B cell (primary cell): ENCODE results near the gene EXOC6B. TPM values are rescaled to one million over a fixed set of nuclear protein-coding genes. Genes with fewer than 3 reads are reported as not detected.

Experiments used
- ATAC-seq: fragments of 200-7000 bp; cut with Tn5 transposase; one replicate; pipeline ENCODE4 v1.10.0; 2021; ENCODE audit warnings: low read depth, mild to moderate bottlenecking, moderate number of reproducible peaks, moderate library complexity
- CTCF ChIA-PET: fragments of 350-600 bp; sonication (Branson Sonifier 250); formaldehyde crosslinking; loops from one replicate; lab custom pipeline; 2021; ENCODE audit warnings: antibody characterized with exemption, inconsistent platforms; lab: Charles Lee
- POLR2A ChIA-PET: fragments of 350-600 bp; sonication (Branson Sonifier 250); formaldehyde crosslinking; loops from one replicate; lab custom pipeline; 2021; ENCODE audit warnings: antibody characterized with exemption; lab: Charles Lee
- DNase-seq: peaks from one replicate; pipeline ENCODE4 v3.0.0; 2013
- H2AFZ ChIP-seq: 2 replicates; pipeline ENCODE4 v1.6.1; 2012; ENCODE audit warnings: mild to moderate bottlenecking, low read depth, low read length; ENCODE audit not compliant: insufficient read depth, poor library complexity, severe bottlenecking
- H3K27ac ChIP-seq, 2 donors: 1 replicate in 1 of 2; 2 replicates in 1 of 2; pipeline ENCODE4 v1.5.1; 2012 to 2013; ENCODE audit warnings: low read length in 2 of 2, mild to moderate bottlenecking in 2 of 2, moderate library complexity in 1 of 2
- H3K27me3 ChIP-seq, 4 experiments: fragments of 200-600 bp in 1 of 4; sonication (generic) in 1 of 4; replicated peaks in 1 of 4; 1 replicate in 2 of 4; 2 replicates in 2 of 4; pipeline versions ENCODE4 v1.6.1 to v1.7.0; 2013 to 2016; ENCODE audit warnings: low read length in 3 of 4, mild to moderate bottlenecking in 2 of 4, mixed read lengths in 1 of 4, moderate library complexity in 1 of 4; ENCODE audit not compliant: insufficient read depth in 4 of 4, control insufficient read depth in 3 of 4; ENCODE audit errors: control extremely low read depth in 1 of 4
- H3K36me3 ChIP-seq, 2 experiments: replicated peaks in 1 of 2; 1 replicate in 1 of 2; 2 replicates in 1 of 2; pipeline versions ENCODE4 v1.6.1 to v1.7.1; 2013; ENCODE audit warnings: low read length in 1 of 2; ENCODE audit not compliant: insufficient read depth in 2 of 2, control insufficient read depth in 1 of 2; ENCODE audit errors: control extremely low read depth in 1 of 2, extremely low read depth in 1 of 2
- H3K4me1 ChIP-seq, 2 donors: fragments of 200-600 bp in 1 of 2; sonication (generic) in 1 of 2; 1 replicate in 1 of 2; 2 replicates in 1 of 2; pipeline versions ENCODE4 v1.5.1 to v1.6.1; 2013 to 2017; ENCODE audit warnings: low read length in 2 of 2; ENCODE audit not compliant: control insufficient read depth in 2 of 2, insufficient read depth in 2 of 2
- H3K4me2 ChIP-seq: replicated peaks from 2 replicates; pipeline ENCODE3; 2012; ENCODE audit warnings: mild to moderate bottlenecking, low read depth, low read length; ENCODE audit not compliant: poor library complexity, severe bottlenecking
- H3K4me3 ChIP-seq, 5 experiments: fragments of 200-600 bp in 1 of 5; sonication (generic) in 1 of 5; 1 replicate in 3 of 5; 2 replicates in 2 of 5; pipeline versions ENCODE4 v1.5.1 to v1.7.0; 2011 to 2016; ENCODE audit warnings: low read length in 4 of 5, mild to moderate bottlenecking in 4 of 5, low read depth in 2 of 5, control low read depth in 1 of 5, moderate library complexity in 1 of 5; ENCODE audit not compliant: insufficient read depth in 1 of 5; ENCODE audit errors: control extremely low read depth in 1 of 5, extremely low read depth in 1 of 5
- H3K79me2 ChIP-seq: fragments of 200-600 bp; sonication (generic); one replicate; pipeline ENCODE4 v1.6.0; 2016; ENCODE audit warnings: low read length; ENCODE audit not compliant: control insufficient read depth, insufficient read depth
- H3K9ac ChIP-seq: fragments of 200-600 bp; sonication (generic); 2 replicates; pipeline ENCODE4 v1.6.1; 2017; ENCODE audit warnings: mild to moderate bottlenecking, low read length, moderate library complexity
- H3K9me3 ChIP-seq, 3 donors: one replicate each; pipeline versions ENCODE4 v1.6.1 to v1.7.1; 2013; ENCODE audit warnings: low read length in 2 of 3; ENCODE audit not compliant: control insufficient read depth in 2 of 3, insufficient read depth in 1 of 3; ENCODE audit errors: control extremely low read depth in 1 of 3
- H4K20me1 ChIP-seq: 2 replicates; pipeline ENCODE4 v1.6.0; 2012; ENCODE audit warnings: mild to moderate bottlenecking, low read length; ENCODE audit not compliant: insufficient read depth, control insufficient read depth, poor library complexity, severe bottlenecking
- H3K27ac Mint-ChIP-seq: one replicate; pipeline ENCODE4 v1.8.0; 2021; ENCODE audit warnings: mixed read lengths
- H3K27me3 Mint-ChIP-seq: one replicate; pipeline ENCODE4 v1.8.0; 2021; ENCODE audit warnings: mixed read lengths
- H3K4me1 Mint-ChIP-seq: one replicate; pipeline ENCODE4 v1.8.0; 2021; ENCODE audit warnings: mixed read lengths
- H3K4me3 Mint-ChIP-seq: one replicate; pipeline ENCODE4 v1.8.0; 2021; ENCODE audit warnings: mixed read lengths
- H3K9me3 Mint-ChIP-seq: one replicate; pipeline ENCODE4 v1.8.0; 2022; ENCODE audit warnings: mixed read lengths; ENCODE audit not compliant: insufficient read depth
- EZH2 ChIP-seq: IDR thresholded peaks from 2 replicates; pipeline ENCODE4 v1.6.1; 2012; ENCODE audit warnings: borderline replicate concordance, low read depth, mild to moderate bottlenecking, moderate library complexity, low read length; ENCODE audit not compliant: insufficient read depth, poor library complexity, severe bottlenecking
- WGBS: methylation state at CpG from one replicate; pipeline ENCODE4 v1.1.5; 2013; ENCODE audit warnings: missing lambda C conversion rate; ENCODE audit not compliant: insufficient coverage; 5-methylcytosine and 5-hydroxymethylcytosine counted together
- intact Hi-C: fragments of 100-400 bp; cut with micrococcal nuclease; formaldehyde crosslinking; loops from one replicate; pipeline ENCODE4 v1.10.0; 2022
- polyA plus RNA-seq: library from polyadenylated mRNA; depleted of rRNA; stranded (reverse); fragments of >200 nt; gene quantifications from 2 replicates; pipeline ENCODE4 v1.2.3, GENCODE V29; 2012
- total RNA-seq, 2 donors: library from RNA; stranded (reverse); fragments of 120-200 nt in 1 of 2; gene quantifications; 1 replicate in 1 of 2; 2 replicates in 1 of 2; pipeline versions ENCODE4 v1.2.3 to v1.2.4, GENCODE V29; 2013 to 2022
- TF ChIP-seq, protein P1 (sequence below): fragments of 200-600 bp; IDR thresholded peaks from one replicate; pipeline ENCODE4 v1.8.0; 2022; ENCODE audit warnings: antibody characterized with exemption, mild to moderate bottlenecking

Gene EXOC6B
- total and polyA plus RNA-seq, 2 donors (not counting 1 experiment from before 2014, with no cell fraction given), result 4.8 to 22.6 TPM

DNA sequence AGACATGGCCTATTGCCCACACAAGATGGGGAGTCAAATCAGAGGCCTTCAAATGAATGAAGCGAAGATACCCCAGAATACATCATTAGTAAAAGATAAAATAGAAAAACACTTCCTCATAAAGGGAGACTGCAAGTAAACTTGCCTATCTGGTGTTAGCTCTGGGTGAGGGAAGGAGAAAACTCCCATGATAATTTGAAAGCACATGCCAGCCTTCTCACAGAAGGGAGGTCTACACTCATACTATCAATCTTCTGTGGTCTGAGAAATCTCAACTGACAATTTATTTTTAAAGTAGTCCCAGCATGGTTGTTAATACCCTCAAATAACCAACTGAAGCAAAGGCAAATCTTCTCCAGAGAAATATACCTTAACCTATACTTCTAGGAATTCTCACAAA is 75.4 kb downstream of the EXOC6B start:
- no peaks in the 10 kb centered on the region for H4K20me1 ChIP-seq

DNA sequence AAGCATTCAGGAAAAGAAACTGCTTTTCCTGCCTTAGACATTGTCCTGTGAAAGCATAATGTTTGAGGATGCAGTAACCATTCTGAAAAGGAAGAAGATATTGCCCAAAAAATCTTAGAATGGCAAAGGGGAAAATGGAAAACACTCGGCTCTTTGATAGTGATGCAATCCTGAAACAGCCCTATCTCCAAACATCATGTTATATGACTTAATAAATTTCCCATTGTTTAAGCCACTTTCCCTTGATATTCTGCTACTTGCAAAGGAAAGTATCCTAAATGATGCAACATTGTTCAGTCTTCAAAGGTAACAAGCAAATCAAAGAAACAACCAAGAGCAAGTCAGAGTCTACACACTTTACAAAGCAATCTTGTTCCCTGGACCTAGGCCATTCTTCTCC is 78.5 kb downstream of the EXOC6B start:
- no peaks in the 10 kb centered on the region for H3K4me1 ChIP-seq
- H3K79me2 ChIP-seq, result no peaks in the 10 kb centered on the region
- POLR2A ChIA-PET, result no interaction called here
- Mint-ChIP-seq H3K27me3 (no peaks in the 10 kb centered on the region), H3K27ac (no peak overlapping the region), H3K4me3 (no peak overlapping the region), H3K9me3 (no peaks in the 10 kb centered on the region), H3K4me1 (no peaks in the 10 kb centered on the region)
- H2AFZ ChIP-seq, result no peak overlapping the region
- no peak overlapping the region for H3K4me3 ChIP-seq
- no peaks in the 10 kb centered on the region for H3K9me3 ChIP-seq
- DNase-seq (no peak), ATAC-seq (no peak)
- no peak overlapping the region for H3K27ac ChIP-seq
- CTCF ChIA-PET, result interaction anchor here (0.9 to 3.9 kb wide), 3 partner anchors 9 to 823 kb away, joined by 3 to 27 read pairs (median 4); no protein-coding TSS in a partner anchor
- WGBS, result no CpG with 5 or more reads among the region's 1 CpG
- H3K36me3 ChIP-seq, result no peaks in the 10 kb centered on the region
- H3K27me3 ChIP-seq, result no peaks in the 10 kb centered on the region
- TF ChIP-seq, protein P1, sequence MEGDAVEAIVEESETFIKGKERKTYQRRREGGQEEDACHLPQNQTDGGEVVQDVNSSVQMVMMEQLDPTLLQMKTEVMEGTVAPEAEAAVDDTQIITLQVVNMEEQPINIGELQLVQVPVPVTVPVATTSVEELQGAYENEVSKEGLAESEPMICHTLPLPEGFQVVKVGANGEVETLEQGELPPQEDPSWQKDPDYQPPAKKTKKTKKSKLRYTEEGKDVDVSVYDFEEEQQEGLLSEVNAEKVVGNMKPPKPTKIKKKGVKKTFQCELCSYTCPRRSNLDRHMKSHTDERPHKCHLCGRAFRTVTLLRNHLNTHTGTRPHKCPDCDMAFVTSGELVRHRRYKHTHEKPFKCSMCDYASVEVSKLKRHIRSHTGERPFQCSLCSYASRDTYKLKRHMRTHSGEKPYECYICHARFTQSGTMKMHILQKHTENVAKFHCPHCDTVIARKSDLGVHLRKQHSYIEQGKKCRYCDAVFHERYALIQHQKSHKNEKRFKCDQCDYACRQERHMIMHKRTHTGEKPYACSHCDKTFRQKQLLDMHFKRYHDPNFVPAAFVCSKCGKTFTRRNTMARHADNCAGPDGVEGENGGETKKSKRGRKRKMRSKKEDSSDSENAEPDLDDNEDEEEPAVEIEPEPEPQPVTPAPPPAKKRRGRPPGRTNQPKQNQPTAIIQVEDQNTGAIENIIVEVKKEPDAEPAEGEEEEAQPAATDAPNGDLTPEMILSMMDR, result no peak
- TF ChIP-seq EZH2, result no peak
- H4K20me1 ChIP-seq, result no peaks in the 10 kb centered on the region
- H3K4me2 ChIP-seq, result no peak overlapping the region
- H3K9ac ChIP-seq, result no peak overlapping the region
- intact Hi-C loops, result no loop called here

More for the DNA sequence above, 75.4 kb downstream of the EXOC6B start:
- no peak overlapping the region for H3K4me3 ChIP-seq
- H3K4me2 ChIP-seq, result no peak overlapping the region
- H2AFZ ChIP-seq, result no peak overlapping the region
- no peak overlapping the region for H3K27ac ChIP-seq
- Mint-ChIP-seq H3K27ac (no peak overlapping the region), H3K27me3 (no peaks in the 10 kb centered on the region), H3K4me3 (no peak overlapping the region), H3K4me1 (no peaks in the 10 kb centered on the region), H3K9me3 (no peaks in the 10 kb centered on the region)
- ATAC-seq (no peak), DNase-seq (no peak)
- no CpG with 5 or more reads among the region's 1 CpG for WGBS
- TF ChIP-seq, protein P1, result no peak
- no peak for TF ChIP-seq EZH2
- H3K79me2 ChIP-seq, result no peaks in the 10 kb centered on the region
- H3K9ac ChIP-seq, result no peak overlapping the region
- intact Hi-C loops, result no loop called here
- H3K4me1 ChIP-seq, result no peaks in the 10 kb centered on the region
- no peaks in the 10 kb centered on the region for H3K9me3 ChIP-seq
- ChIA-PET CTCF (no interaction called here), POLR2A (no interaction called here)
- no peaks in the 10 kb centered on the region for H3K27me3 ChIP-seq
- H3K36me3 ChIP-seq, result no peaks in the 10 kb centered on the region
